WTC11 (cell line): ENCODE data around the gene ADGRD2.

Source experiments
- CTCF ChIP-seq: fragments of 200-600 bp; IDR thresholded peaks from 2 replicates; pipeline ENCODE4 v1.8.0; 2022; ENCODE audit warnings: antibody characterized with exemption
- ERG ChIP-seq: fragments of 250-450 bp; sonication (Bioruptor Pico); IDR thresholded peaks from 2 replicates; pipeline ENCODE4 v1.8.0; 2021; ENCODE audit warnings: mild to moderate bottlenecking
- NR2C2 ChIP-seq: sonication (generic); formaldehyde crosslinking; IDR thresholded peaks from 2 replicates; pipeline ENCODE4 v1.8.0; 2022; ENCODE audit warnings: mild to moderate bottlenecking, missing genetic modification reagents
- RELA ChIP-seq: sonication (generic); formaldehyde crosslinking; IDR thresholded peaks from 2 replicates; pipeline ENCODE4 v1.8.1; 2022; ENCODE audit warnings: missing genetic modification reagents, mild to moderate bottlenecking, borderline replicate concordance
- TF ChIP-seq, protein P1 (sequence below): sonication (generic); formaldehyde crosslinking; IDR thresholded peaks from 2 replicates; pipeline ENCODE4 v1.8.0; 2022; ENCODE audit warnings: mild to moderate bottlenecking, missing genetic modification reagents

DNA sequence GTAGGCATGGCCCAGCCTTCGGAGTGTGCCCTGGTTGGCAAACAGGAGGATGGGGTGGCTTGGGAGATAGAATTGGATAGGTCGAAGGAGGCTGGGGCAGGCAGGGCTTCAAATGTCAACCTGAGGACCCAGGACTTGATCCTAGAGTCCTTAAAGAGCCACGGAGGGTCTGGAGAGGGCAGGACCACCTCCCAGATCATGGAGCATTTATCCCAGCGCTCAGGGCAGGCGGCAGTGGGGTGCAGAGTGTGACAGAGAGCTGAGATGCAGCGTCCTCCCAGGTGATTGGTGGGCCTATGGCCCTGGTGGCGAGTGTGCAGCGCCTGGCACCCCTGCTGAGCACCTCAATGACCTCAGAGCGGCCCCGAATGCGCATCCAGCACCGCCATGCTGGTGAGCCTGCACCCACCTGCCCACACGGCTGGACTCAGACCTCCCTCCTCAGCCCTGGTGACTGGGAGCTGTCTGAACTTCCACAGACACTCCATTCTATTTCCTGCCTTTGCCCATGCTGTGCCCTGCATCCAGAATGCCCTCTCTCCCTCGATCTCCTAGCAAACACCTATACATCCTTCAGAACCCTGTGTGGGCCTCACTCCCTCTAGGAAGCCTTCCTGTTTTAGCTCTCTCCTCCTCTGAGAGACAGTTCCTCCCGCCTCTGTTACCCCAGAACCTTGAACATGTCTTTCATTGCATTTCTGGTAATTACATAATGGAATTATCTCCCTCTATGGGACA, 6.3 kb downstream of the ADGRD2 start:
- TF ChIP-seq RELA (CRISPR knock-in tag) (no peak), ERG (no peak), CTCF (no peak), NR2C2 (CRISPR knock-in tag) (no peak)
- TF ChIP-seq, protein P1, sequence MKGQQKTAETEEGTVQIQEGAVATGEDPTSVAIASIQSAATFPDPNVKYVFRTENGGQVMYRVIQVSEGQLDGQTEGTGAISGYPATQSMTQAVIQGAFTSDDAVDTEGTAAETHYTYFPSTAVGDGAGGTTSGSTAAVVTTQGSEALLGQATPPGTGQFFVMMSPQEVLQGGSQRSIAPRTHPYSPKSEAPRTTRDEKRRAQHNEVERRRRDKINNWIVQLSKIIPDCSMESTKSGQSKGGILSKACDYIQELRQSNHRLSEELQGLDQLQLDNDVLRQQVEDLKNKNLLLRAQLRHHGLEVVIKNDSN (CRISPR knock-in tag): no peak
